Fibroblast of lung (primary cell): Measurements from ENCODE around the gene TBC1D2B. TPM values are rescaled to one million over a fixed set of nuclear protein-coding genes. Genes with fewer than 3 reads are reported as not detected.

ENCODE experiments used
- DNase-seq, 2 donors: peaks; one replicate each; pipeline versions ENCODE4 v3.0.0 to v3.0.0-alpha.2; 2010; ENCODE audit warnings: low read depth in 2 of 2
- H2AFZ ChIP-seq: 2 replicates; pipeline ENCODE4 v1.5.1; 2012; ENCODE audit warnings: low read length, control low read depth, inconsistent platforms
- H3K27ac ChIP-seq: 2 replicates; pipeline ENCODE4 v1.5.1; 2011; ENCODE audit warnings: low read length, control low read depth; ENCODE audit not compliant: insufficient read depth
- H3K27me3 ChIP-seq: 2 replicates; pipeline ENCODE4 v1.5.1; 2011; ENCODE audit warnings: mild to moderate bottlenecking, low read length; ENCODE audit not compliant: control insufficient read depth, insufficient read depth
- H3K36me3 ChIP-seq: 2 replicates; pipeline ENCODE4 v1.5.1; 2011; ENCODE audit warnings: low read length; ENCODE audit not compliant: control insufficient read depth, insufficient read depth
- H3K4me1 ChIP-seq: 2 replicates; pipeline ENCODE4 v1.5.1; 2011; ENCODE audit warnings: low read length; ENCODE audit not compliant: control insufficient read depth, insufficient read depth; ENCODE audit errors: extremely low read depth
- H3K4me2 ChIP-seq: 2 replicates; pipeline ENCODE4 v1.5.1; 2011; ENCODE audit warnings: low read length, control low read depth; ENCODE audit not compliant: insufficient read depth; ENCODE audit errors: extremely low read depth
- H3K4me3 ChIP-seq, 4 experiments: fragments of 200-600 bp in 1 of 4; sonication (generic) in 1 of 4; replicated peaks in 1 of 4; 2 replicates each; pipeline ENCODE4 v1.5.1; 2011 to 2016; ENCODE audit warnings: low read length in 4 of 4, low read depth in 3 of 4, mild to moderate bottlenecking in 3 of 4, control low read depth in 2 of 4, inconsistent platforms in 1 of 4, mixed read lengths in 1 of 4; ENCODE audit not compliant: insufficient read depth in 1 of 4; ENCODE audit errors: control extremely low read depth in 1 of 4
- H3K79me2 ChIP-seq: 2 replicates; pipeline ENCODE4 v1.5.1; 2012; ENCODE audit warnings: mild to moderate bottlenecking, low read length, inconsistent platforms; ENCODE audit not compliant: control insufficient read depth, insufficient read depth
- H3K9ac ChIP-seq: 2 replicates; pipeline ENCODE4 v1.5.1; 2011; ENCODE audit warnings: mild to moderate bottlenecking, low read length, control low read depth; ENCODE audit not compliant: insufficient read depth
- H3K9me3 ChIP-seq: 2 replicates; pipeline ENCODE4 v1.5.1; 2012; ENCODE audit warnings: low read depth, low read length; ENCODE audit not compliant: control insufficient read depth, insufficient read depth
- H4K20me1 ChIP-seq: 2 replicates; pipeline ENCODE4 v1.5.1; 2011; ENCODE audit warnings: low read length; ENCODE audit not compliant: control insufficient read depth, insufficient read depth; ENCODE audit errors: extremely low read depth
- CTCF ChIP-seq, 2 donors: IDR thresholded peaks in 1 of 2; conservative IDR thresholded peaks in 1 of 2; 1 replicate in 1 of 2; 2 replicates in 1 of 2; pipeline ENCODE4 v1.5.1; 2011 to 2012; ENCODE audit warnings: low read length in 2 of 2, control low read depth in 1 of 2, inconsistent platforms in 1 of 2, low read depth in 1 of 2, mild to moderate bottlenecking in 1 of 2
- EZH2 ChIP-seq: IDR thresholded peaks from 2 replicates; pipeline ENCODE4 v1.5.1; 2012; ENCODE audit warnings: low read length, control low read depth, mild to moderate bottlenecking; ENCODE audit errors: missing control alignments
- polyA plus RNA-seq, 2 donors: library from polyadenylated mRNA; depleted of rRNA in 1 of 2; stranded (reverse) in 1 of 2; unstranded in 1 of 2; fragments of >200 nt; gene quantifications; 2 replicates each; pipeline ENCODE4 v1.2.1, GENCODE V29; 2011 to 2012; ENCODE audit warnings: missing spikeins in 1 of 2
- total RNA-seq: library from RNA; depleted of rRNA; stranded (reverse); fragments of >200 nt; gene quantifications from 2 replicates; pipeline ENCODE4 v1.2.1, GENCODE V29; 2014

The TBC1D2B gene
- total and polyA plus RNA-seq, 2 donors (not counting 1 experiment from before 2014, with no cell fraction given) = 49.4 to 73.3 TPM

GRCh38 chr15:78007211-78007931 is 70.1 kb downstream of the TBC1D2B start:
- Histone ChIP-seq H3K79me2 (no peaks in the 10 kb centered on the region), H3K9me3 (no peaks in the 10 kb centered on the region), H3K4me3 (no peak overlapping the region), H3K27me3 (no peaks in the 10 kb centered on the region), H4K20me1 (no peaks in the 10 kb centered on the region), H3K4me2 (no peak overlapping the region), H3K4me1 (peaks cover 21% of the 10 kb centered on the region), H3K36me3 (peaks cover 12% of the 10 kb centered on the region), H3K9ac (no peak overlapping the region), H2AFZ (no peak overlapping the region), H3K27ac (no peak overlapping the region)
- no peak for DNase-seq
- TF ChIP-seq EZH2 (no peak), CTCF (conservative IDR thresholded peaks at IDR 0.05 in 1 of 2, IDR thresholded peaks at IDR 0.05 in 1 of 2; ENCODE audit: low read depth in 1 of 2, low read length in 2 of 2) (no peak)

DNA sequence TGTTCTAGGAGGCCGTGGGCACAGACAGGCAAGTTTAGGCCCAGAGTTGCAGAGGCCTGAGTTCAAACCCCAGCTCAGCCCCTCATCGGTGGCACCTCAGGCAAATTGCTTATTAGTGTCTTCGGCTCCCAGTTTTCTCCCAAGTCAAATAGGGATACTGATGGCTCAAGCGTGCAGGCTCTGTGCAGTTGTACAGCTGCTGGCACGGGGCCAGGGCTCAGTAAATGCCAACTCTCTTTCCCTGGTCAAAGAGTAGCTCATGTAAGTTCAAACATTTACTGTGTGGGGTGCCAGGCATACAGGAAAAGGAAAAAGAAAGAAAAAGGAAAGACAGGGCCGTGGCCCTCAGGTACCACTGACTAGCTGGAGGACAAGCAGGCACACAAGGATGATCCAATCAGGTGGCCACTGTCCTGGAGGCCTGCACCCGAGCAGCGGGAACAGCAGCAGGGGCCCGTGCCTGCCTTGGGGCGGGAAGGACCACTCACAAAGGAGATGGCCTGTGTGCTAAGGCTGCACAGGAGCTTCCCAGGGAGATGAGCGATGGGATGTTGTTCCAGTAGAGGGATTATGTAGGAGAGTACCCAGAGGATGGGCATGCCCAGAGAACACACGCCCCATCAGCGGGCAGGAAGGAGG is 70.8 kb downstream of the TBC1D2B start:
- H3K4me3 ChIP-seq = no peak overlapping the region
- H3K4me1 ChIP-seq = peaks cover 21% of the 10 kb centered on the region
- no peak for TF ChIP-seq EZH2
- TF ChIP-seq CTCF (conservative IDR thresholded peaks at IDR 0.05 in 1 of 2, IDR thresholded peaks at IDR 0.05 in 1 of 2; ENCODE audit: low read depth in 1 of 2, low read length in 2 of 2) = no peak
- no peak for DNase-seq
- no peak overlapping the region for H3K9ac ChIP-seq
- no peaks in the 10 kb centered on the region for H4K20me1 ChIP-seq
- no peaks in the 10 kb centered on the region for H3K27me3 ChIP-seq
- H3K36me3 ChIP-seq = peaks cover 12% of the 10 kb centered on the region
- no peaks in the 10 kb centered on the region for H3K79me2 ChIP-seq
- no peak overlapping the region for H3K4me2 ChIP-seq
- H3K9me3 ChIP-seq = no peaks in the 10 kb centered on the region
- H3K27ac ChIP-seq = no peak overlapping the region
- H2AFZ ChIP-seq = no peak overlapping the region

DNA sequence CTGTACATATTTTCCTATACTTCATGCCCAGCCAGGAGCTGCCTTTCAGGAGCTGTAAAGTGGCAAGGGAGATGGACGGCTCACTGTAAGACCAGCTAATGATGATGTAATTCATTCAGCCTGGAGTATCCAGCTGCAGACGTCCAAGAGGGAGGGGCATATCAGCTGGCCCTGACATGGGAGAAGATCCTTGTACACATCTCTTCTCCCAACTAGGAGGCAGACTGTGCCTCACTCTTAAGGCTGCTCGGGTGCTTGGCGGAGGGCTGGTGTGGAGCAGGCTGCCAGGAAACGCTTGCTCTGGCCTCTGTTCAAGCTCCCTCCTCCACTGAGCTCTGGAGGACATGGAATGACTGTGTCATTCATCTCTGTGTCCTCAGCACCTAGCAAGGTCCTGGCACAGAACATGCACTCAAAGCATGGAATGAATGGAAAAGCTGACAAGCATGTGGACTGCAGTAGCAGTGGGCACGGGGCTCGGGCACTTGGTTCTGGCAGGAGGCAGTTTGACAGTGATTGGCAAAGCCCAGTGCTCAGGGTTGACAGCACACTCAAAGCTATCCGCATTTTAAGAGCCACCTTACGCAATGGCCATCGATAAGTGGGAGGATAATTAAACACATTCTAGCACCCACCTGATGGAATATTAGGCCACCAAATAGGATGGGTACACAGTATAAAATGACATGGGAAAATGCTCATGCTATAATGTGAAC is 72.4 kb downstream of the TBC1D2B start:
- Histone ChIP-seq H3K4me3 (no peak overlapping the region), H2AFZ (no peak overlapping the region), H3K4me1 (peaks cover 21% of the 10 kb centered on the region), H3K27ac (peak overlapping the region; percentile 10), H4K20me1 (no peaks in the 10 kb centered on the region), H3K9me3 (no peaks in the 10 kb centered on the region), H3K4me2 (peak overlapping the region; percentile 26), H3K9ac (no peak overlapping the region), H3K79me2 (no peaks in the 10 kb centered on the region), H3K36me3 (peaks cover 19% of the 10 kb centered on the region), H3K27me3 (no peaks in the 10 kb centered on the region)
- TF ChIP-seq CTCF (conservative IDR thresholded peaks at IDR 0.05 in 1 of 2, IDR thresholded peaks at IDR 0.05 in 1 of 2; ENCODE audit: low read depth in 1 of 2, low read length in 2 of 2) = peak; percentile 35 to 44
- TF ChIP-seq EZH2 = no peak
- DNase-seq = peak; percentile 90 to 94
